Mesenchymal stem cell (in vitro differentiated cells and primary cell): ENCODE measurements around the gene RAF1.

Experiments used
- DNase-seq: peaks from one replicate; pipeline ENCODE4 v3.0.0-alpha.2; 2013
- H2AFZ ChIP-seq: one replicate; pipeline ENCODE4 v1.6.1; 2013; ENCODE audit warnings: low read depth, mild to moderate bottlenecking, control low read depth, inconsistent platforms, low read length, moderate library complexity
- H2AK5ac ChIP-seq: 2 replicates; pipeline ENCODE4 v1.6.1; 2013; ENCODE audit warnings: low read length, moderate library complexity, mild to moderate bottlenecking, inconsistent platforms; ENCODE audit not compliant: severe bottlenecking
- H2BK120ac ChIP-seq: one replicate; pipeline ENCODE4 v1.6.1; 2013; ENCODE audit warnings: low read depth, mild to moderate bottlenecking, inconsistent platforms, low read length, moderate library complexity
- H2BK12ac ChIP-seq, 2 experiments: one replicate each; pipeline ENCODE4 v1.6.1; 2013; ENCODE audit warnings: inconsistent platforms in 2 of 2, low read length in 2 of 2, mild to moderate bottlenecking in 2 of 2, moderate library complexity in 2 of 2, control low read depth in 1 of 2
- H2BK15ac ChIP-seq: one replicate; pipeline ENCODE4 v1.6.1; 2013; ENCODE audit warnings: mild to moderate bottlenecking, low read depth, inconsistent platforms; ENCODE audit not compliant: poor library complexity, severe bottlenecking
- H2BK5ac ChIP-seq: 2 replicates; pipeline ENCODE4 v1.6.1; 2013; ENCODE audit warnings: low read depth, mild to moderate bottlenecking, low read length, control low read depth, inconsistent platforms; ENCODE audit not compliant: poor library complexity, severe bottlenecking
- H3K14ac ChIP-seq, 2 experiments: one replicate each; pipeline ENCODE4 v1.6.1; 2013; ENCODE audit warnings: inconsistent platforms in 2 of 2, low read length in 2 of 2, control low read depth in 1 of 2, mild to moderate bottlenecking in 1 of 2, moderate library complexity in 1 of 2
- H3K18ac ChIP-seq, 2 experiments: one replicate each; pipeline ENCODE4 v1.6.1; 2013; ENCODE audit warnings: inconsistent platforms in 2 of 2, low read length in 2 of 2, control low read depth in 1 of 2, low read depth in 1 of 2, mild to moderate bottlenecking in 1 of 2
- H3K23ac ChIP-seq, 2 experiments: one replicate each; pipeline ENCODE4 v1.6.1; 2013; ENCODE audit warnings: inconsistent platforms in 2 of 2, low read length in 2 of 2, mild to moderate bottlenecking in 2 of 2, moderate library complexity in 2 of 2, control low read depth in 1 of 2
- H3K27ac ChIP-seq: 2 replicates; pipeline ENCODE4 v1.5.1; 2013; ENCODE audit warnings: mild to moderate bottlenecking, moderate library complexity, low read length, control low read depth, inconsistent platforms; ENCODE audit not compliant: poor library complexity, severe bottlenecking
- H3K27me3 ChIP-seq, 2 experiments: 2 replicates each; pipeline versions ENCODE4 v1.6.1 to v1.7.0; 2013; ENCODE audit warnings: low read length in 2 of 2, mild to moderate bottlenecking in 2 of 2, moderate library complexity in 2 of 2, control low read depth in 1 of 2, inconsistent platforms in 1 of 2; ENCODE audit not compliant: control insufficient read depth in 1 of 2, insufficient read depth in 1 of 2
- H3K36me3 ChIP-seq, 2 experiments: 2 replicates each; pipeline versions ENCODE4 v1.6.1 to v1.7.0; 2013; ENCODE audit warnings: low read length in 2 of 2, control low read depth in 1 of 2, inconsistent platforms in 1 of 2, low read depth in 1 of 2, mild to moderate bottlenecking in 1 of 2; ENCODE audit not compliant: insufficient read depth in 2 of 2, control insufficient read depth in 1 of 2
- H3K4ac ChIP-seq, 2 experiments: one replicate each; pipeline ENCODE4 v1.6.1; 2013; ENCODE audit warnings: inconsistent platforms in 2 of 2, low read length in 2 of 2, mild to moderate bottlenecking in 2 of 2, moderate library complexity in 2 of 2, control low read depth in 1 of 2, low read depth in 1 of 2
- H3K4me1 ChIP-seq: 2 replicates; pipeline ENCODE4 v1.6.1; 2013; ENCODE audit warnings: low read depth, low read length, control low read depth; ENCODE audit not compliant: control insufficient read depth, insufficient read depth
- H3K4me2 ChIP-seq: 2 replicates; pipeline ENCODE4 v1.6.1; 2013; ENCODE audit warnings: low read length, mild to moderate bottlenecking, inconsistent platforms; ENCODE audit not compliant: poor library complexity, severe bottlenecking
- H3K4me3 ChIP-seq, 2 experiments: 2 replicates each; pipeline versions ENCODE4 v1.5.1 to v1.7.0; 2013; ENCODE audit warnings: low read length in 2 of 2, mild to moderate bottlenecking in 2 of 2, control low read depth in 1 of 2, low read depth in 1 of 2; ENCODE audit not compliant: insufficient read depth in 1 of 2
- H3K79me1 ChIP-seq: replicated peaks from 2 replicates; pipeline ENCODE4 v1.6.1; 2013; ENCODE audit warnings: mild to moderate bottlenecking, control low read depth, low read length, inconsistent platforms; ENCODE audit not compliant: poor library complexity, severe bottlenecking
- H3K9ac ChIP-seq: 2 replicates; pipeline ENCODE4 v1.7.0; 2013; ENCODE audit warnings: mild to moderate bottlenecking, low read length, moderate library complexity
- H3K9me3 ChIP-seq: 2 replicates; pipeline ENCODE4 v1.7.0; 2013; ENCODE audit warnings: mild to moderate bottlenecking, low read length; ENCODE audit not compliant: control insufficient read depth
- H4K8ac ChIP-seq: one replicate; pipeline ENCODE4 v1.6.1; 2013; ENCODE audit warnings: inconsistent platforms, mild to moderate bottlenecking, low read length, moderate library complexity
- H4K91ac ChIP-seq: one replicate; pipeline ENCODE4 v1.6.1; 2013; ENCODE audit warnings: mild to moderate bottlenecking, low read length, inconsistent platforms
- WGBS: methylation state at CpG from one replicate; pipeline ENCODE4 v1.1.7; 2013; ENCODE audit warnings: mixed read lengths; 5-methylcytosine and 5-hydroxymethylcytosine counted together

The RAF1 gene

GRCh38 chr3:12615266-12615665 lies 48.7 kb downstream of the RAF1 start:
- Histone ChIP-seq H4K8ac (no peak overlapping the region), H3K4me3 (no peak overlapping the region), H2BK15ac (no peak overlapping the region), H3K9ac (no peak overlapping the region), H3K27ac (no peak overlapping the region), H3K36me3 (peaks cover 18 to 61% of the 10 kb centered on the region in 2 experiments), H2BK120ac (no peak overlapping the region), H3K79me1 (peaks cover 23% of the 10 kb centered on the region), H4K91ac (no peak overlapping the region), H3K23ac (no peak overlapping the region), H2BK12ac (no peak overlapping the region), H3K4me2 (no peak overlapping the region), H3K14ac (no peak overlapping the region), H3K18ac (no peak overlapping the region), H3K9me3 (no peaks in the 10 kb centered on the region), H2AK5ac (no peak overlapping the region), H3K4me1 (no peaks in the 10 kb centered on the region), H3K4ac (no peak overlapping the region), H3K27me3 (no peaks in the 10 kb centered on the region), H2AFZ (no peak overlapping the region), H2BK5ac (no peak overlapping the region)
- no peak for DNase-seq
- 94% methylated on average over 4 of the region's 4 CpGs for WGBS

- Histone ChIP-seq H3K9ac (no peak overlapping the region), H3K9me3 (no peaks in the 10 kb centered on the region), H3K4ac (no peak overlapping the region), H2BK120ac (no peak overlapping the region), H3K23ac (no peak overlapping the region), H3K14ac (no peak overlapping the region), H4K8ac (no peak overlapping the region), H2BK5ac (no peak overlapping the region), H2BK12ac (no peak overlapping the region), H4K91ac (no peak overlapping the region), H3K4me1 (no peaks in the 10 kb centered on the region), H3K36me3 (peaks cover 15 to 74% of the 10 kb centered on the region in 2 experiments), H2AK5ac (no peak overlapping the region), H2BK15ac (no peak overlapping the region), H2AFZ (no peak overlapping the region), H3K27ac (no peak overlapping the region), H3K4me3 (no peak overlapping the region), H3K4me2 (no peak overlapping the region), H3K27me3 (no peaks in the 10 kb centered on the region), H3K79me1 (peaks cover 23% of the 10 kb centered on the region), H3K18ac (no peak overlapping the region)
- WGBS = no CpG with 5 or more reads among the region's 4 CpGs
- DNase-seq = no peak
Observed at GRCh38 chr3:12613250-12613649, 50.7 kb downstream of the RAF1 start.

GRCh38 chr3:12612514-12613226 lies 51.2 kb downstream of the RAF1 start:
- no peak overlapping the region for H3K23ac ChIP-seq
- 93% methylated on average over 2 of the region's 6 CpGs for WGBS
- no peak overlapping the region for H2AFZ ChIP-seq
- no peak overlapping the region for H2AK5ac ChIP-seq
- no peak overlapping the region for H3K14ac ChIP-seq
- H3K4me3 ChIP-seq = no peak overlapping the region
- no peak overlapping the region for H3K4me2 ChIP-seq
- H2BK12ac ChIP-seq = no peak overlapping the region
- H2BK15ac ChIP-seq = no peak overlapping the region
- peaks cover 23% of the 10 kb centered on the region for H3K79me1 ChIP-seq
- no peaks in the 10 kb centered on the region for H3K27me3 ChIP-seq
- no peak overlapping the region for H4K8ac ChIP-seq
- H2BK5ac ChIP-seq = no peak overlapping the region
- H3K36me3 ChIP-seq = peaks cover 15 to 75% of the 10 kb centered on the region in 2 experiments
- H3K18ac ChIP-seq = no peak overlapping the region
- H3K27ac ChIP-seq = no peak overlapping the region
- DNase-seq = no peak
- H3K4ac ChIP-seq = no peak overlapping the region
- no peak overlapping the region for H3K9ac ChIP-seq
- no peak overlapping the region for H4K91ac ChIP-seq
- no peaks in the 10 kb centered on the region for H3K9me3 ChIP-seq
- H2BK120ac ChIP-seq = no peak overlapping the region
- no peaks in the 10 kb centered on the region for H3K4me1 ChIP-seq

GRCh38 chr3:12611117-12611516 lies 52.8 kb downstream of the RAF1 start:
- DNase-seq = no peak
- no peak overlapping the region for H2BK5ac ChIP-seq
- H4K91ac ChIP-seq = no peak overlapping the region
- no peak overlapping the region for H2BK12ac ChIP-seq
- peaks cover 22% of the 10 kb centered on the region for H3K79me1 ChIP-seq
- H3K4ac ChIP-seq = no peak overlapping the region
- no peaks in the 10 kb centered on the region for H3K27me3 ChIP-seq
- no peak overlapping the region for H2AK5ac ChIP-seq
- no peak overlapping the region for H3K4me2 ChIP-seq
- no peaks in the 10 kb centered on the region for H3K9me3 ChIP-seq
- H3K14ac ChIP-seq = no peak overlapping the region
- no peak overlapping the region for H2BK15ac ChIP-seq
- WGBS = 86% methylated on average over 5 of the region's 5 CpGs
- no peak overlapping the region for H2BK120ac ChIP-seq
- H3K4me1 ChIP-seq = no peaks in the 10 kb centered on the region
- no peak overlapping the region for H3K4me3 ChIP-seq
- peaks cover 13 to 72% of the 10 kb centered on the region in 2 experiments for H3K36me3 ChIP-seq
- no peak overlapping the region for H3K23ac ChIP-seq
- no peak overlapping the region for H3K27ac ChIP-seq
- H2AFZ ChIP-seq = no peak overlapping the region
- no peak overlapping the region for H4K8ac ChIP-seq
- H3K9ac ChIP-seq = no peak overlapping the region
- H3K18ac ChIP-seq = no peak overlapping the region
